GM23248 (cell line): ENCODE results near the gene ZNF292. TPM values are rescaled to one million over a fixed set of nuclear protein-coding genes. Genes with fewer than 3 reads are reported as not detected.

ENCODE experiments used
- DNase-seq: peaks from one replicate; pipeline ENCODE4 v3.0.0-alpha.2; 2015
- H2AFZ ChIP-seq: fragments of 200-600 bp; sonication (generic); 2 replicates; pipeline ENCODE4 v1.6.1; 2016; ENCODE audit warnings: antibody characterized with exemption
- H3F3A ChIP-seq: fragments of 200-600 bp; sonication (generic); 2 replicates; pipeline ENCODE4 v1.6.1; 2016; ENCODE audit warnings: mild to moderate bottlenecking, antibody characterized with exemption, mixed run types; ENCODE audit not compliant: insufficient read depth
- H3K27ac ChIP-seq: fragments of 200-600 bp; sonication (generic); 2 replicates; pipeline ENCODE4 v1.5.1; 2016; ENCODE audit warnings: mild to moderate bottlenecking
- H3K27me3 ChIP-seq: fragments of 200-600 bp; sonication (generic); replicated peaks from 2 replicates; pipeline ENCODE4 v1.6.1; 2016; ENCODE audit warnings: mild to moderate bottlenecking; ENCODE audit not compliant: insufficient read depth
- H3K36me3 ChIP-seq: fragments of 200-600 bp; sonication (generic); 2 replicates; pipeline ENCODE4 v1.6.1; 2016; ENCODE audit warnings: low read depth, mild to moderate bottlenecking
- H3K4me1 ChIP-seq: fragments of 200-600 bp; sonication (generic); 2 replicates; pipeline ENCODE4 v1.6.1; 2016; ENCODE audit warnings: mild to moderate bottlenecking; ENCODE audit not compliant: insufficient read depth
- H3K4me2 ChIP-seq: fragments of 200-600 bp; sonication (generic); one replicate; pipeline ENCODE4 v1.6.1; 2016; ENCODE audit warnings: mild to moderate bottlenecking; ENCODE audit not compliant: unreplicated experiment
- H3K4me3 ChIP-seq: fragments of 200-600 bp; sonication (generic); 2 replicates; pipeline ENCODE4 v1.5.1; 2016; ENCODE audit warnings: mild to moderate bottlenecking
- H3K79me2 ChIP-seq: fragments of 200-600 bp; sonication (generic); 2 replicates; pipeline ENCODE4 v1.6.1; 2016; ENCODE audit warnings: mild to moderate bottlenecking; ENCODE audit not compliant: insufficient read depth
- H3K9ac ChIP-seq: fragments of 200-600 bp; sonication (generic); 2 replicates; pipeline ENCODE4 v1.6.1; 2016; ENCODE audit warnings: mild to moderate bottlenecking
- H3K9me2 ChIP-seq: fragments of 200-600 bp; sonication (generic); 2 replicates; pipeline ENCODE4 v1.6.1; 2016; ENCODE audit warnings: mixed run types, mild to moderate bottlenecking, moderate library complexity; ENCODE audit not compliant: insufficient read depth
- H3K9me3 ChIP-seq: fragments of 200-600 bp; sonication (generic); one replicate; pipeline ENCODE4 v1.6.1; 2017; ENCODE audit warnings: low read depth
- H4K20me1 ChIP-seq: fragments of 200-600 bp; sonication (generic); 2 replicates; pipeline ENCODE4 v1.6.0; 2016; ENCODE audit not compliant: insufficient read depth
- EZH2 ChIP-seq: fragments of 200-600 bp; sonication (generic); IDR thresholded peaks from 2 replicates; pipeline ENCODE4 v1.6.1; 2018; ENCODE audit warnings: antibody characterized with exemption, mild to moderate bottlenecking; ENCODE audit not compliant: insufficient read depth, poor library complexity, severe bottlenecking
- EZH2phosphoT487 ChIP-seq: fragments of 200-600 bp; sonication (generic); IDR thresholded peaks from 2 replicates; pipeline ENCODE4 v1.6.1; 2018; ENCODE audit warnings: antibody characterized with exemption, moderate library complexity, mild to moderate bottlenecking, low read depth; ENCODE audit not compliant: insufficient read depth
- WGBS, 2 experiments: methylation state at CpG; one replicate each; pipeline ENCODE4 v1.1.6; 2015 to 2017; ENCODE audit warnings: low lambda C conversion rate in 2 of 2, low coverage in 1 of 2; ENCODE audit errors: missing lambda C conversion rate in 2 of 2; 5-methylcytosine and 5-hydroxymethylcytosine counted together
- in situ Hi-C: fragments of 300-500 bp; cut with MboI; formaldehyde crosslinking; loops from 2 replicates; pipeline ENCODE4 v1.15.0; 2020
- polyA plus RNA-seq: library from polyadenylated mRNA; unstranded; fragments of >200 nt; fragmentation: Nextera tagmentation; extraction: Ambion mirVana; gene quantifications from 2 replicates; pipeline ENCODE4 v1.2.1, GENCODE V29; 2016
- total RNA-seq: library from RNA; depleted of rRNA; stranded (reverse); fragments of >200 nt; shearing (Covaris generic); gene quantifications from 2 replicates; pipeline ENCODE4 v1.2.3, GENCODE V29; 2014

ZNF292 gene
- total and polyA plus RNA-seq, 2 experiments from 2014 or later, result 14.1 to 21.7 TPM

DNA sequence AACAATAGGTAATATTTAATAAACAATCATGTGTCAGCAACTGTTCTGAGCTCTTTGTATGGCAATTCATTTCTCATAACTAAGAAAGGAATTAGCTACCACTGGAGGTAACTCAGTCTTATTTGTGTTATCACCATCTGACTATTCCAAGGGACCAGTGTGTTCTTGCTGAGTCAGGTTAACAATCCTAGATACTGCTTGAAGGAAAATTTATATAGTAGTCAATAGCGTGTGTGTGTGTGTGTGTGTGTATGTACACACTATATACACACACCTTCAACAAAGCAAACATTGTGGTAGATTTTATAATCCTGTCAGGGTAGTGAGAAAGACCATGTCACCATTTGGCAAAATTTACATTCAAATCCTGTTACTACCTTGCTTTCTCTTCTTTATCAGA is 121.3 kb downstream of the ZNF292 start:
- no peaks in the 10 kb centered on the region for H3K9me3 ChIP-seq
- DNase-seq, result no peak
- no peaks in the 10 kb centered on the region for H3K36me3 ChIP-seq
- in situ Hi-C loops, result no loop called here
- 23 to 53% methylated on average over 1 of the region's 1 CpG for WGBS, 2 experiments
- no peak for TF ChIP-seq EZH2phosphoT487
- no peak for TF ChIP-seq EZH2
- peaks cover 28% of the 10 kb centered on the region for H3F3A ChIP-seq
- no peaks in the 10 kb centered on the region for H3K27me3 ChIP-seq
- no peaks in the 10 kb centered on the region for H3K9me2 ChIP-seq
- no peaks in the 10 kb centered on the region for H4K20me1 ChIP-seq
- no peak overlapping the region for H3K4me3 ChIP-seq
- no peak overlapping the region for H3K9ac ChIP-seq
- no peaks in the 10 kb centered on the region for H3K79me2 ChIP-seq
- H2AFZ ChIP-seq, result no peak overlapping the region
- H3K4me2 ChIP-seq, result no peak overlapping the region
- peaks cover 13% of the 10 kb centered on the region; the same call in 1 of the 2 replicates for H3K4me1 ChIP-seq
- H3K27ac ChIP-seq, result no peak overlapping the region

DNA sequence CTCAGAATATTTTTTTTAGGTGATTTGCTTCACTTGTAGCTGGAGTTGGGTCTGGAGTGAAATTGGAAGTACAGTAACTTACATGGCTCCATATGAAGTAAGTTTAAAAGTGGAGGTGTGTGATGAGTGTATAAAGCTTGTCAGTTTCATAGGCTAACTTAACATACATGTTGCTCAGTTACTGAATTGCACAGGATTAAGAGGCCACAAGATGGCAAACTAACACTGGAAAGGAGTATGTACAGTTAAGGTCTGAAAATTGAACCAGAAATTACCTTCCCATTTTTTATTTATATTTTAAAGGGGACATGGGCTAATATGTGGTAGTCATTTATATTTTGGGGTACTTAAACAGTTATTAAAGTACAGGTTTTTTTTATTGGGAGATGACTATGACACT is 121.8 kb downstream of the ZNF292 start:
- Histone ChIP-seq H3K4me1 (peaks cover 13% of the 10 kb centered on the region; the same call in 1 of the 2 replicates), H3K27me3 (no peaks in the 10 kb centered on the region), H3K9me2 (no peaks in the 10 kb centered on the region), H2AFZ (no peak overlapping the region), H3K9ac (no peak overlapping the region), H3K4me3 (no peak overlapping the region), H3K9me3 (no peaks in the 10 kb centered on the region), H3F3A (peaks cover 23% of the 10 kb centered on the region), H3K4me2 (no peak overlapping the region), H3K36me3 (no peaks in the 10 kb centered on the region), H3K27ac (no peak overlapping the region), H4K20me1 (no peaks in the 10 kb centered on the region), H3K79me2 (no peaks in the 10 kb centered on the region)
- DNase-seq, result peak; percentile 23
- TF ChIP-seq EZH2phosphoT487, result no peak
- TF ChIP-seq EZH2, result no peak
- in situ Hi-C loops, result no loop called here

GRCh38 chr6:87279196-87279595 is 123.8 kb downstream of the ZNF292 start:
- Histone ChIP-seq H3K9me3 (no peaks in the 10 kb centered on the region), H3K4me3 (no peak overlapping the region), H3K4me1 (peaks cover 13% of the 10 kb centered on the region; the same call in 1 of the 2 replicates), H3K9ac (no peak overlapping the region), H3F3A (peaks cover 6% of the 10 kb centered on the region), H3K4me2 (no peak overlapping the region), H4K20me1 (no peaks in the 10 kb centered on the region), H3K9me2 (no peaks in the 10 kb centered on the region), H3K27ac (no peak overlapping the region), H3K79me2 (no peaks in the 10 kb centered on the region), H3K27me3 (no peaks in the 10 kb centered on the region), H3K36me3 (no peaks in the 10 kb centered on the region), H2AFZ (no peak overlapping the region)
- no peak for DNase-seq
- 59 to 68% methylated on average over 2 of the region's 2 CpGs for WGBS, 2 experiments
- in situ Hi-C loops, result no loop called here
- TF ChIP-seq EZH2 (no peak), EZH2phosphoT487 (no peak)

- H3K9ac ChIP-seq, result no peak overlapping the region
- no peak overlapping the region for H2AFZ ChIP-seq
- H3K4me3 ChIP-seq, result no peak overlapping the region
- no peaks in the 10 kb centered on the region for H3K9me3 ChIP-seq
- 74 to 90% methylated on average over 1 of the region's 1 CpG for WGBS, 2 experiments
- H3K27me3 ChIP-seq, result no peaks in the 10 kb centered on the region
- no peaks in the 10 kb centered on the region for H4K20me1 ChIP-seq
- H3K36me3 ChIP-seq, result no peaks in the 10 kb centered on the region
- no peaks in the 10 kb centered on the region for H3K79me2 ChIP-seq
- H3K9me2 ChIP-seq, result no peaks in the 10 kb centered on the region
- no peak for TF ChIP-seq EZH2phosphoT487
- DNase-seq, result no peak
- no peak overlapping the region for H3K4me2 ChIP-seq
- no peaks in the 10 kb centered on the region for H3F3A ChIP-seq
- no peaks in the 10 kb centered on the region for H3K4me1 ChIP-seq
- in situ Hi-C loops, result no loop called here
- H3K27ac ChIP-seq, result no peak overlapping the region
These were observed 126.1 kb downstream of the ZNF292 start for GRCh38 chr6:87281426-87281825.

GRCh38 chr6:87282743-87283142 is 127.4 kb downstream of the ZNF292 start:
- Histone ChIP-seq H4K20me1 (no peaks in the 10 kb centered on the region), H3K27me3 (no peaks in the 10 kb centered on the region), H3K4me2 (no peak overlapping the region), H3K36me3 (no peaks in the 10 kb centered on the region), H3K27ac (no peak overlapping the region), H3K9me3 (no peaks in the 10 kb centered on the region), H3K9ac (no peak overlapping the region), H3K79me2 (no peaks in the 10 kb centered on the region), H2AFZ (no peak overlapping the region), H3K4me1 (no peaks in the 10 kb centered on the region), H3K4me3 (no peak overlapping the region), H3K9me2 (no peaks in the 10 kb centered on the region), H3F3A (no peaks in the 10 kb centered on the region)
- in situ Hi-C loops, result no loop called here
- DNase-seq, result no peak
- TF ChIP-seq EZH2 (no peak), EZH2phosphoT487 (no peak)
- 86 to 98% methylated on average over 1 of the region's 1 CpG for WGBS, 2 experiments
